HepG2 (cell line): ENCODE measurements around the gene TPM1. TPM values are rescaled to one million over a fixed set of nuclear protein-coding genes. Genes with fewer than 3 reads are reported as not detected.
A peak's percentile ranks its signal among the peaks of the same experiment; 100 is the strongest.

Experiments
- CEBPG ChIP-seq: IDR thresholded peaks from 2 replicates; pipeline ENCODE4 v1.6.1; 2016
- FOXA3 ChIP-seq: IDR thresholded peaks from 2 replicates; pipeline ENCODE4 v1.6.1; 2016; ENCODE audit warnings: missing genetic modification reagents, missing compliant biosample characterization
- FOXP1 ChIP-seq, 2 experiments: fragments of 450-650 bp in 1 of 2; IDR thresholded peaks; 2 replicates each; pipeline ENCODE4 v1.6.1; 2017 to 2018; ENCODE audit warnings: antibody characterized with exemption in 1 of 2
- GATAD2A ChIP-seq: IDR thresholded peaks from 2 replicates; pipeline ENCODE4 v1.6.1; 2016
- HDAC2 ChIP-seq: sonication (generic); formaldehyde crosslinking; IDR thresholded peaks from 2 replicates; pipeline ENCODE4 v1.4.0; 2020; ENCODE audit warnings: missing genetic modification reagents
- HNF4A ChIP-seq: sonication (generic); formaldehyde crosslinking; IDR thresholded peaks from 2 replicates; pipeline ENCODE4 v1.4.0; 2020; ENCODE audit warnings: missing genetic modification reagents
- HNF4G ChIP-seq, 2 experiments: sonication (generic) in 1 of 2; formaldehyde crosslinking in 1 of 2; IDR thresholded peaks; 2 replicates each; pipeline versions ENCODE4 v1.4.0 to v1.6.1; 2011 to 2020; ENCODE audit warnings: borderline replicate concordance in 2 of 2, low read depth in 2 of 2, mild to moderate bottlenecking in 2 of 2, low read length in 1 of 2, missing genetic modification reagents in 1 of 2, moderate library complexity in 1 of 2
- MED1 ChIP-seq: sonication (generic); formaldehyde crosslinking; IDR thresholded peaks from 2 replicates; pipeline ENCODE4 v1.4.0; 2020; ENCODE audit warnings: missing genetic modification reagents
- MIER2 ChIP-seq: IDR thresholded peaks from 2 replicates; pipeline ENCODE4 v1.6.1; 2016; ENCODE audit warnings: missing biosample characterization, missing genetic modification reagents
- NFYB ChIP-seq: sonication (generic); formaldehyde crosslinking; IDR thresholded peaks from 2 replicates; pipeline ENCODE4 v1.4.0; 2020; ENCODE audit warnings: missing genetic modification reagents
- ZNF264 ChIP-seq: sonication (generic); formaldehyde crosslinking; IDR thresholded peaks from 2 replicates; pipeline ENCODE4 v1.4.0; 2020; ENCODE audit warnings: missing genetic modification reagents
- polyA plus RNA-seq, 8 experiments: library from polyadenylated mRNA; depleted of rRNA in 3 of 8; stranded (reverse) in 7 of 8; unstranded in 1 of 8; fragments of >200 nt; fragmentation: Illumina TruSeq in 4 of 8; extraction: Trizol in 4 of 8; gene quantifications; 2 replicates each; pipeline versions ENCODE4 v1.2.1 to v1.2.3, GENCODE V29; 2011 to 2016; ENCODE audit warnings: low read depth in 4 of 8, missing spikeins in 1 of 8, mixed read lengths in 1 of 8; ENCODE audit not compliant: insufficient read depth in 1 of 8
- total RNA-seq, 5 experiments: library from RNA; depleted of rRNA; stranded (reverse); fragments of >200 nt; fragmentation: Illumina TruSeq; extraction: Trizol; gene quantifications; 2 replicates each; pipeline ENCODE4 v1.2.3, GENCODE V29; 2016; ENCODE audit warnings: low read depth in 1 of 5
- TF ChIP-seq, protein P1 (sequence below): IDR thresholded peaks from 2 replicates; pipeline ENCODE4 v1.4.0; 2020; ENCODE audit warnings: mild to moderate bottlenecking, missing genetic modification reagents

Gene TPM1
- total and polyA plus RNA-seq, 2 of the 13 experiments (the other 11 are each of a cell fraction or from before 2014, with no cell fraction given) = 98.9 to 109 TPM

- TF ChIP-seq, protein P1, sequence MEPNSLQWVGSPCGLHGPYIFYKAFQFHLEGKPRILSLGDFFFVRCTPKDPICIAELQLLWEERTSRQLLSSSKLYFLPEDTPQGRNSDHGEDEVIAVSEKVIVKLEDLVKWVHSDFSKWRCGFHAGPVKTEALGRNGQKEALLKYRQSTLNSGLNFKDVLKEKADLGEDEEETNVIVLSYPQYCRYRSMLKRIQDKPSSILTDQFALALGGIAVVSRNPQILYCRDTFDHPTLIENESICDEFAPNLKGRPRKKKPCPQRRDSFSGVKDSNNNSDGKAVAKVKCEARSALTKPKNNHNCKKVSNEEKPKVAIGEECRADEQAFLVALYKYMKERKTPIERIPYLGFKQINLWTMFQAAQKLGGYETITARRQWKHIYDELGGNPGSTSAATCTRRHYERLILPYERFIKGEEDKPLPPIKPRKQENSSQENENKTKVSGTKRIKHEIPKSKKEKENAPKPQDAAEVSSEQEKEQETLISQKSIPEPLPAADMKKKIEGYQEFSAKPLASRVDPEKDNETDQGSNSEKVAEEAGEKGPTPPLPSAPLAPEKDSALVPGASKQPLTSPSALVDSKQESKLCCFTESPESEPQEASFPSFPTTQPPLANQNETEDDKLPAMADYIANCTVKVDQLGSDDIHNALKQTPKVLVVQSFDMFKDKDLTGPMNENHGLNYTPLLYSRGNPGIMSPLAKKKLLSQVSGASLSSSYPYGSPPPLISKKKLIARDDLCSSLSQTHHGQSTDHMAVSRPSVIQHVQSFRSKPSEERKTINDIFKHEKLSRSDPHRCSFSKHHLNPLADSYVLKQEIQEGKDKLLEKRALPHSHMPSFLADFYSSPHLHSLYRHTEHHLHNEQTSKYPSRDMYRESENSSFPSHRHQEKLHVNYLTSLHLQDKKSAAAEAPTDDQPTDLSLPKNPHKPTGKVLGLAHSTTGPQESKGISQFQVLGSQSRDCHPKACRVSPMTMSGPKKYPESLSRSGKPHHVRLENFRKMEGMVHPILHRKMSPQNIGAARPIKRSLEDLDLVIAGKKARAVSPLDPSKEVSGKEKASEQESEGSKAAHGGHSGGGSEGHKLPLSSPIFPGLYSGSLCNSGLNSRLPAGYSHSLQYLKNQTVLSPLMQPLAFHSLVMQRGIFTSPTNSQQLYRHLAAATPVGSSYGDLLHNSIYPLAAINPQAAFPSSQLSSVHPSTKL (CRISPR knock-in tag) = peak; percentile 52; the same call in 1 of the 2 replicates
- TF ChIP-seq HNF4G (IDR thresholded peaks at IDR 0.05; ENCODE audit: borderline replicate concordance, low read depth, low read length) = peak; percentile 35; the same call in 1 of the 2 replicates
- TF ChIP-seq HNF4G (CRISPR knock-in tag; IDR thresholded peaks at IDR 0.05; ENCODE audit: borderline replicate concordance, low read depth) = peak; percentile 52; the same call in 1 of the 2 replicates
- TF ChIP-seq HDAC2 (CRISPR knock-in tag) = peak; percentile 16; the same call in 1 of the 2 replicates
- no peak for TF ChIP-seq FOXP1 (IDR thresholded peaks at IDR 0.05)
- TF ChIP-seq FOXP1 (CRISPR knock-in tag; IDR thresholded peaks at IDR 0.05) = peak; percentile 4; the same call in 1 of the 2 replicates
- no peak for TF ChIP-seq MIER2 (CRISPR knock-in tag)
- no peak for TF ChIP-seq CEBPG
- TF ChIP-seq HNF4A = peak; percentile 85
- TF ChIP-seq ZNF264 = 0 out of 2 replicates have a peak, but pooled peaks have one; percentile 39
- 0 out of 2 replicates have a peak, but pooled peaks have one; percentile 40 for TF ChIP-seq MED1
- peak; percentile 38; the same call in 1 of the 2 replicates for TF ChIP-seq GATAD2A (CRISPR knock-in tag)
- TF ChIP-seq FOXA3 = peak; percentile 27; the same call in 1 of the 2 replicates
- no peak for TF ChIP-seq NFYB
These were observed 7.3 kb downstream of the TPM1 start (continued) for GRCh38 chr15:63049783-63050371.
